ENCODE measurements around the gene TM4SF20.
"Not testable (repeated sequence)": the region's sequence is repeated elsewhere in the genome, so short reads cannot be mapped to it uniquely, and the experiment has no call there.

Gene TM4SF20

DNA sequence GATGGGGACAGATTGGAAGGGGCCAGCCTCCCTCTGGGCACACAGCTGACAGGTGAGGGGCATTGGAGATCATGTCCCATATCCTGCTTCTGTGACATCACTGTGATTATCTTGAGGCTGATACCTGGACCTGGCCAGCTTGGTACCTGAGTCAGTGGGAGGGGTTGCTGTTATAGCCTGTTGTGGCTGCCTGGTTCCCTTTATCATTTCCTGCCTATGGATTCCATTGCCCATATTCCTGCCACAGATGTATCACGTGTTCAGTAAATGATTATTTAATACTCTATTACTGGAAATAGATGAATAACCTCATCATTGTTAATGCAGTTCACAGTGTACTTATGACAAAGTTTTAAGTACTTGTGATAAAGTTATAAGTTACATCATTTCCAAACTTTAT, 16.4 kb upstream of the TM4SF20 start:
- H3K4me1 ChIP-seq (ENCODE audit: control insufficient read depth, insufficient read depth, low read length, poor library complexity, severe bottlenecking): no peaks in the 10 kb centered on the region
- H3K27ac ChIP-seq (ENCODE audit: low read depth, low read length, severe bottlenecking): no peak overlapping the region
- no CpG with 5 or more reads among the region's 1 CpG for WGBS, 2 experiments (ENCODE audit: insufficient coverage in 2 of 2)
- no peaks in the 10 kb centered on the region for H3K9me3 ChIP-seq (ENCODE audit: control insufficient read depth, low read length)
- H3K36me3 ChIP-seq (ENCODE audit: control insufficient read depth, insufficient read depth, low read length): no peaks in the 10 kb centered on the region
- H3K4me3 ChIP-seq (ENCODE audit: extremely low read depth, insufficient read depth, low read length, poor library complexity, severe bottlenecking): no peak overlapping the region

DNA sequence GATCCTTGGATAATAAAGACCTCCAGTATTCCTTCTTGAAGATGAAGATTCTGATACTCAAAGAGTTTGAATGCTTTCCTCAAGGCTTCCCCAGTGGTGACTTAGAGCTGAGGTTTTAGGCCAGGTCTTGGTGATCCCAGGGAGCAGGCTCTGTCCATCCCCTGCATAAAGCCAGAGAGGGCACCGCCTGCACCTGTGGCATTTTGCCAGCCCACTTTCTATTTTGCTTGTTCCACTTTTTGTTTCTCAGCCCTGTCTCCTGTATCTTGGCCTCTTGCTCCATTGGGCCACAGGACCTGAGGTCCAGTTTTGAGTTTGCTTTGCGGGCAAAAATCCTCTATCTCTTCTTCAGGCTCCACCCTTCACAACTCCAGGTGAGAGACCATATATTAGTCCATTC, 15.3 kb upstream of the TM4SF20 start:
- whole genome bisulfite sequencing, 2 experiments (ENCODE audit: insufficient coverage in 2 of 2): 56 to 58% methylated on average over 2 of the region's 2 CpGs
- Histone ChIP-seq H3K36me3 (ENCODE audit: control insufficient read depth, insufficient read depth, low read length) (no peaks in the 10 kb centered on the region), H3K9me3 (ENCODE audit: control insufficient read depth, low read length) (no peaks in the 10 kb centered on the region), H3K27ac (ENCODE audit: low read depth, low read length, severe bottlenecking) (no peak overlapping the region), H3K4me3 (ENCODE audit: extremely low read depth, insufficient read depth, low read length, poor library complexity, severe bottlenecking) (no peak overlapping the region), H3K4me1 (ENCODE audit: control insufficient read depth, insufficient read depth, low read length, poor library complexity, severe bottlenecking) (no peaks in the 10 kb centered on the region)

DNA sequence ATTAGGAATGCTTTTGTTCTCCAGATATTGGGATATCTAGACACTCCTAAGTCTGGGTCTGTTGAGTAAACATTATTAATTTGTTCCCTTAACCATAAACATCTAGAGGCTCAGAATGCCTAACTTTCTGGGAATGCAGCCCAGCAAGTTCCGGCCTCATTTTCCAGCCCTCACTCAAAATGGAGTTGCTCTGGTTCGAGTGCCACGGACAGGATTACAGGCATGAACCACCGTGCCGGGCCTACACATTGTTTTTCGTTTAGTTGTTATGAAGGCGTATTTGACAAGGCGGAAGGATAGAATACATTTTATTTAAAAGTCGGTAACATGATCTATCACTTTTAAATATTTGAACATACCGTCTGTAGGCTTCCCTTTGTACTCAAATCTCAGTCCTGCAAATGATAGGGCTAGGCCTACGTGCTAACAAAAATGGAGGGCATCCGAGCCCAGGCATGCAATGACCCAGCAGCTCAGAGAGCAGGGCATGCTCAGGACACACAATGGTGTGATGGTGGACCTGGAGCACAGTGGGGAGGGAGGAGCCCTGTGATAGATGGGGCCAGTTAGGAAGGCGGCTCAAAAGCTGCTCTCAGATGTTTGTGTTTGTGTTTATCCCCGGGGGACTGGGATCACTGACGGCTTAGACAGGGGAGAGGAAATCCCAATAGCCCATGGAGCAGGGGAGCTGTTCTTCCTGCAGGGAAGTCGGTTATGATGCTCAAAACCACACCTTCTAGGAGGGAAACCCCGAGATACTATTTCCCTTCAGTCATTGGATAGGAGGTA, 11.6 kb upstream of the TM4SF20 start:
- Histone ChIP-seq H3K9me3 (ENCODE audit: control insufficient read depth, low read length) (no peaks in the 10 kb centered on the region), H3K36me3 (ENCODE audit: control insufficient read depth, insufficient read depth, low read length) (no peaks in the 10 kb centered on the region), H3K4me1 (ENCODE audit: control insufficient read depth, insufficient read depth, low read length, poor library complexity, severe bottlenecking) (no peaks in the 10 kb centered on the region), H3K27ac (ENCODE audit: low read depth, low read length, severe bottlenecking) (no peak overlapping the region), H3K4me3 (ENCODE audit: extremely low read depth, insufficient read depth, low read length, poor library complexity, severe bottlenecking) (no peak overlapping the region)
- WGBS, 2 experiments (ENCODE audit: insufficient coverage in 2 of 2): 89% methylated on average over 10 to 15 of the region's 17 CpGs

DNA sequence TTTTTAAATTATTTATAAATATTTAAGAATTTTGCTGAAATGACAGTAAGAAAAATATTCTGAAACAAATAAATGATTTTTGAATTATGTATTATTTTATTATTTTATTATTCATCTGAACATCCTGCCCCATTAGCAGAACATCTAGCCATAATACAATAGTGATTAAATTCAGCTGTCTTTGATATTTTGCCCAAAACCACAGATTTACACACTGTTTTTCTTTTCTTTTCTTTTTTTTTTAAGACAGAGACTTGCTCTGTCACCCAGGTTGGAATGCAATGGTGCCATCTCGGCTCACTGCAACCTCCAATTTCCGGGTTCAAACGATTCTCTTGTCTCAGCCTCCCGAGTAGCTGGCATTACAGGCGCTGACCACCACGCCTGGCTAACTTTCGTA, 10.6 kb upstream of the TM4SF20 start:
- no peaks in the 10 kb centered on the region for H3K9me3 ChIP-seq (ENCODE audit: control insufficient read depth, low read length)
- H3K4me1 ChIP-seq (ENCODE audit: control insufficient read depth, insufficient read depth, low read length, poor library complexity, severe bottlenecking): no peaks in the 10 kb centered on the region
- WGBS, 2 experiments (ENCODE audit: insufficient coverage in 2 of 2): 86 to 93% methylated on average over 7 of the region's 7 CpGs

DNA sequence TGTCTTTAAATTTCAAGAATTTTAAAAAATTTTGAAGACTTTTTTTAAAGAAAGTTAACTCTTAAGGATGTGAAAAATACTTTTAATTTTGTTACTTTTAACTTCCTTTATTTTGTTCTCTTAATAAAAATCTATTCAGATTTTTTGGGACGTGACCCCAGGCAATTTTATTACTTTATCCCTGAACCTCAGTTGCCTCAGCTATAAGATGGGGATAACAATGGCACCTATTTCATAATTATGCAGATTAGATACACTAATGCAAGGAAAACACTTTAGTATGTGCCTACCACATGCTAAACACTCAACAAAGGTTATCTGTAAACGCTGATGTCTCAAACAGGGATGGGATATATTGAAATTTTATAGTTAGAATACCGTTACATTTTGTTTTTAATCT, 10.1 kb upstream of the TM4SF20 start:
- Histone ChIP-seq H3K36me3 (ENCODE audit: control insufficient read depth, insufficient read depth, low read length) (no peaks in the 10 kb centered on the region), H3K9me3 (ENCODE audit: control insufficient read depth, low read length) (no peaks in the 10 kb centered on the region), H3K4me3 (ENCODE audit: extremely low read depth, insufficient read depth, low read length, poor library complexity, severe bottlenecking) (no peak overlapping the region), H3K4me1 (ENCODE audit: control insufficient read depth, insufficient read depth, low read length, poor library complexity, severe bottlenecking) (no peaks in the 10 kb centered on the region), H3K27ac (ENCODE audit: low read depth, low read length, severe bottlenecking) (no peak overlapping the region)
- WGBS, 2 experiments (ENCODE audit: insufficient coverage in 2 of 2): no CpG with 5 or more reads among the region's 3 CpGs

More for the DNA sequence above, 10.6 kb upstream of the TM4SF20 start:
- H3K27ac ChIP-seq (ENCODE audit: low read depth, low read length, severe bottlenecking): no peak overlapping the region
- H3K4me3 ChIP-seq (ENCODE audit: extremely low read depth, insufficient read depth, low read length, poor library complexity, severe bottlenecking): no peak overlapping the region
- no peaks in the 10 kb centered on the region for H3K36me3 ChIP-seq (ENCODE audit: control insufficient read depth, insufficient read depth, low read length)

DNA sequence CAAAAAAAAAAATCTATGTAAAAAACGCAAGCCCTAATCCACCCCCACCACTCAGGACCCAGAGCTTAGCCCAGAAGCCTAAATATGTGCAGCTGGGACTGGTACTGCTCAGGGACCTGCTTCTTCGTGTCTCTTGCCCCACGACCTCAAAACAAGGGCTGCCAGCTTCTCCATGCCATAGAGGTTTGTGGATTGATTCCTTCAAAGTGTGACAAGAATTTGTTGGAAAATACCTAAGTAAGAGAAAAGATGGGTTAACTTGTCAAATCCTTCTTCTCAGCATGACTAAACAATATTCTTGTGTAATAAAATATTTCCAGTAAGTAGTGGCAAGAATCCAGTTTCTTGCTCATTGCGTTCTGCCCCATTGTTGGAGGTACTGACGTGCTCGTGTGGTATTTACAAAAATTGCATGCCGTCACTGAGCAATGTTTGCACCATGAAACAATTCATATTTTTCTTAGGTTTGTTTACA, 9.5 kb upstream of the TM4SF20 start:
- Histone ChIP-seq H3K4me3 (ENCODE audit: extremely low read depth, insufficient read depth, low read length, poor library complexity, severe bottlenecking) (no peak overlapping the region), H3K9me3 (ENCODE audit: control insufficient read depth, low read length) (no peaks in the 10 kb centered on the region), H3K4me1 (ENCODE audit: control insufficient read depth, insufficient read depth, low read length, poor library complexity, severe bottlenecking) (no peaks in the 10 kb centered on the region), H3K27ac (ENCODE audit: low read depth, low read length, severe bottlenecking) (no peak overlapping the region), H3K36me3 (ENCODE audit: control insufficient read depth, insufficient read depth, low read length) (no peaks in the 10 kb centered on the region)
- WGBS, 2 experiments (ENCODE audit: insufficient coverage in 2 of 2): 83 to 85% methylated on average over 2 to 5 of the region's 7 CpGs

DNA sequence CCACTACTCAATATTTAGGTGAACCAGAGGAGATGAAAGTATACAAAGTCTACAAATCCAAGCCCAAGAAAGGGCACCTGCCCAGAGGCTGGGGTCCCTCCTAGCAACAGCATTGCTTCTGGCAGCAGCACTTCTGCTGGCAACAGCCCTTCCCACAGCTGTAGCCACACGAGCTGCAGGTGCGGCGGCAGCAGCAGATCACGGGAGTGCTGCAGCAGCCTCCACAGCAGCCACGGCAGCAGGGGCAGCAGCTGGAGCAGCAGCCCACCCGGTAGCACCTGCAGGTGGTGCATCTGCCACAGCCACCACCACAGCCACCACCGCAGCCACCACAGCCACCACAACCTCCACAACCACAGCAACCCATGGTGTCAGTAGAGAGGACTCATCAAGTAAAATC, 8.5 kb upstream of the TM4SF20 start, which contains the start of gene SCYGR1:
Gene SCYGR1 (minus strand): TSS at position 367 of the 400 bp plus-strand sequence. CDS start 0 bp downstream, at position 367.
- WGBS, 2 experiments (ENCODE audit: insufficient coverage in 2 of 2): no CpG with 5 or more reads among the region's 7 CpGs
- not testable (repeated sequence) for H3K36me3 ChIP-seq (ENCODE audit: control insufficient read depth, insufficient read depth, low read length); H3K9me3 ChIP-seq (ENCODE audit: control insufficient read depth, low read length); H3K27ac ChIP-seq (ENCODE audit: low read depth, low read length, severe bottlenecking); H3K4me3 ChIP-seq (ENCODE audit: extremely low read depth, insufficient read depth, low read length, poor library complexity, severe bottlenecking); H3K4me1 ChIP-seq (ENCODE audit: control insufficient read depth, insufficient read depth, low read length, poor library complexity, severe bottlenecking)

DNA sequence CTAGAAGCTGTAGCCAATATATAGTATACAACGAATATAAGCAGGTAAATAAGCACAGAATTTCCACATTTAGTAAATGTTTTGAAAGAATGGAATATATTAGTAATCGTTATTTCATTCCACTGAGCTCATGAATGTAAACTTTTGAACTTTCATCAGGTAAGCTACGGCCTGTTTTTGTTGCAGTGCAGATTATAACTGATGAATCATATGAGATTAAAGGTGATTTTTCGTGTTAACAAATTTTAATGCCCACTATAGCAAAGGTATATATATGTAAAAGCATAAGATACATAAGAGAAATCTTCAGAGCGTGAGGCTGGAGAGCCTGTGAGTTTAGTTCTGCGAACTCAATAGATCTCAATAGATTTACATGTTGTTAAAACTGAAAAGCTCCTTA, 7.5 kb upstream of the TM4SF20 start:
- no peaks in the 10 kb centered on the region for H3K9me3 ChIP-seq (ENCODE audit: control insufficient read depth, low read length)
- no peak overlapping the region for H3K4me3 ChIP-seq (ENCODE audit: extremely low read depth, insufficient read depth, low read length, poor library complexity, severe bottlenecking)
- H3K27ac ChIP-seq (ENCODE audit: low read depth, low read length, severe bottlenecking): no peak overlapping the region
- WGBS, 2 experiments (ENCODE audit: insufficient coverage in 2 of 2): no CpG with 5 or more reads among the region's 6 CpGs
- H3K36me3 ChIP-seq (ENCODE audit: control insufficient read depth, insufficient read depth, low read length): no peaks in the 10 kb centered on the region
- H3K4me1 ChIP-seq (ENCODE audit: control insufficient read depth, insufficient read depth, low read length, poor library complexity, severe bottlenecking): no peaks in the 10 kb centered on the region

DNA sequence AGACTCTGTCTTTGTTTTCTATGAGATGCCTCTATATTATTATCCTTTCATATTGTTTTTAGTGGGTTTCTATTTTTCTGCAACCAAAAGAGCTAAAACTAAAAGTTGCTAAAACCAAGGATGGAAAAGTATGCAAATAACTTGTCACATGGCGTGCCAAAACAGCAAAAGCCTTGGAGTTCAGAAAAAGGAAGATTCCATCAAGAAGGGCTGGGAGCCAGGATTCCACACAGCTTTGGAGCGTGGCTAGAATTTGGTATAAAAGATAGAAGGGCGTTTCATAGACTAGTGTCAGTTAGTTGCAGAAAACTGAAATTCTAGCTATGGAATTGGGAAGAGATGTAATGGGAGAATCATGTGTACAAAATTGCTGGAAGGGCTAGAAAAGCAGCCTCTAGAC, 4.6 kb upstream of the TM4SF20 start:
- 80 to 91% methylated on average over 3 of the region's 3 CpGs for WGBS, 2 experiments (ENCODE audit: insufficient coverage in 2 of 2)
- Histone ChIP-seq H3K9me3 (ENCODE audit: control insufficient read depth, low read length) (no peaks in the 10 kb centered on the region), H3K4me3 (ENCODE audit: extremely low read depth, insufficient read depth, low read length, poor library complexity, severe bottlenecking) (no peak overlapping the region), H3K36me3 (ENCODE audit: control insufficient read depth, insufficient read depth, low read length) (no peaks in the 10 kb centered on the region), H3K4me1 (ENCODE audit: control insufficient read depth, insufficient read depth, low read length, poor library complexity, severe bottlenecking) (no peaks in the 10 kb centered on the region), H3K27ac (ENCODE audit: low read depth, low read length, severe bottlenecking) (no peak overlapping the region)

DNA sequence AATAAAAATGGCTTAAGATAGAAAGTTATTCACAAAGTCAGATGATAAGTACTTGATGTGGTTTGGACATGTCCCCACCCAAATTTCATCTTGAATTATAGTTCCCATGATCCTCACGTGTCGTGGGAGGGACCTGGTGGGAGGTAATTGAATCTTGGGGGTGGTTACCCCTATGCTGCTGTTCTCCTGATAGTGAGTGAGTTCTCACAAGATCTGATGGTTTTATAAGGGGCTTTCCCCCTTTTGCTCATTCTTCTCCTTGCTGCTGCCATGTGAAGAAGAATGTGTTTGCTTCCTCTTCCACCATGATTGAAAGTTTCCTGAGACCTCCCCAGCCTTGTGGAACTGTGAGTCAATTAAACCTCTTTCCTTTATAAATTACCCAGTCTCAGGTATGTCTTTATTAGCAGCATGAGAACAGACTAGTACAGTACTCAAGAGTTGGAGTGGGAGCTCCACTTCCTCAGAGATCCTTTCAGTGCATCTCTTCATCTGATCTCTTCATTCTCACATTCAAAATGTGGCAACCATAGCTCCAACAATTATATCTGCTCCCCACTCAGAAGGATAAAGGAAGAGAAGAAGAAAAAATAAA, 3.2 kb upstream of the TM4SF20 start:
- H3K4me3 ChIP-seq (ENCODE audit: extremely low read depth, insufficient read depth, low read length, poor library complexity, severe bottlenecking); H3K9me3 ChIP-seq (ENCODE audit: control insufficient read depth, low read length); H3K36me3 ChIP-seq (ENCODE audit: control insufficient read depth, insufficient read depth, low read length); H3K27ac ChIP-seq (ENCODE audit: low read depth, low read length, severe bottlenecking); H3K4me1 ChIP-seq (ENCODE audit: control insufficient read depth, insufficient read depth, low read length, poor library complexity, severe bottlenecking): not testable (repeated sequence)
- 70% methylated on average over 2 of the region's 2 CpGs; no CpG with 5 or more reads in 1 of the 2 experiments for WGBS, 2 experiments (ENCODE audit: insufficient coverage in 2 of 2)

DNA sequence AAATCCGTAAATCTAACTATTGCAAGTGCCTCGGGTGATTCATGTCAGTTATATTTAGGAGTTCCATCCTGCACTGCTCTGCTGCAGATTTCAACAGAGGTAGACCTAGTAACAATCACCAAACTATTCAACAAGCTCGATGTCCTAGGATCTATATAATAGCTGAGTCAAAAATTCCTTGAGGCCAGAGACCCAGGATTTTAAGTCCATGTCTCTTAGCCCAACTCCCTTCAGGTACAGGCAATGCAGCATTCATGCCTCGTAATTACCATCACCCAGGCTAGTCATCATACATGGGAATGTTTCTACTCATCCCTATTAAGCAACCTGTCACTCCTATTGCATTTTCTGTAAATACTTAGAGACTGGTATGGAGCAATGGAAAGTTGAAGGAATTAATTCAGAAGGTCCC, 729 bp downstream of the TM4SF20 start:
- H3K9me3 ChIP-seq (ENCODE audit: control insufficient read depth, low read length): no peaks in the 10 kb centered on the region
- no peak overlapping the region for H3K27ac ChIP-seq (ENCODE audit: low read depth, low read length, severe bottlenecking)
- H3K4me1 ChIP-seq (ENCODE audit: control insufficient read depth, insufficient read depth, low read length, poor library complexity, severe bottlenecking): no peaks in the 10 kb centered on the region
- H3K4me3 ChIP-seq (ENCODE audit: extremely low read depth, insufficient read depth, low read length, poor library complexity, severe bottlenecking): no peak overlapping the region
- WGBS, 2 experiments (ENCODE audit: insufficient coverage in 2 of 2): 94 to 100% methylated on average over 3 to 4 of the region's 4 CpGs
- no peaks in the 10 kb centered on the region for H3K36me3 ChIP-seq (ENCODE audit: control insufficient read depth, insufficient read depth, low read length)

All from mesodermal cell (in vitro differentiated cells).